A673 (cell line): ENCODE results near the gene ABRACL. TPM values are rescaled to one million over a fixed set of nuclear protein-coding genes. Genes with fewer than 3 reads are reported as not detected.

Experiments used
- Bru-seq: library from RNA; stranded (reverse); fragments of 400-500 nt; gene quantifications from one replicate; lab custom pipeline; 2021; lab: Mats Ljungman, UMichigan
- BruChase-seq, 2 experiments: library from RNA; stranded (reverse); fragments of 400-500 nt; gene quantifications; one replicate each; lab custom pipeline; 2021; lab: Mats Ljungman, UMichigan
- BruUV-seq: library from RNA; stranded (reverse); fragments of 400-500 nt; replicated peaks from 2 replicates; lab custom pipeline; 2021; lab: Mats Ljungman, UMichigan
- CTCF ChIA-PET: fragments of 300-600 bp; sonication (Branson Sonifier 250); formaldehyde crosslinking; loops from one replicate; lab custom pipeline; 2022; ENCODE audit warnings: antibody characterized with exemption; lab: Charles Lee
- POLR2A ChIA-PET: fragments of 300-600 bp; sonication (Branson Sonifier 250); formaldehyde crosslinking; loops from one replicate; lab custom pipeline; 2022; ENCODE audit warnings: antibody characterized with exemption; ENCODE audit not compliant: low non-redundant PET; lab: Charles Lee
- DNase-seq: peaks from one replicate; pipeline ENCODE4 v3.0.0-alpha.2; 2015; ENCODE audit warnings: low spot score
- H3K27ac ChIP-seq: fragments of 200-600 bp; sonication (generic); 2 replicates; pipeline ENCODE4 v1.5.1; 2016; ENCODE audit warnings: mixed run types, low read depth, mild to moderate bottlenecking, mixed read lengths, antibody characterized with exemption, low read length; ENCODE audit not compliant: poor library complexity, severe bottlenecking
- H3K27me3 ChIP-seq: fragments of 200-600 bp; sonication (generic); replicated peaks from 2 replicates; pipeline ENCODE4 v1.6.1; 2017; ENCODE audit warnings: mixed run types, low read depth, mild to moderate bottlenecking, mixed read lengths, antibody characterized with exemption, low read length; ENCODE audit not compliant: insufficient read depth, poor library complexity
- H3K36me3 ChIP-seq: fragments of 200-600 bp; sonication (generic); 2 replicates; pipeline ENCODE4 v1.6.1; 2016; ENCODE audit warnings: mixed run types, mild to moderate bottlenecking, mixed read lengths, antibody characterized with exemption, low read length; ENCODE audit not compliant: insufficient read depth, poor library complexity, severe bottlenecking
- H3K4me1 ChIP-seq: fragments of 200-600 bp; sonication (generic); 2 replicates; pipeline ENCODE4 v1.6.1; 2017; ENCODE audit warnings: mixed run types, mild to moderate bottlenecking, mixed read lengths, antibody characterized with exemption, low read length; ENCODE audit not compliant: insufficient read depth, poor library complexity, severe bottlenecking
- H3K4me3 ChIP-seq: fragments of 200-600 bp; sonication (generic); 2 replicates; pipeline ENCODE4 v1.5.1; 2016; ENCODE audit warnings: low read depth, mixed run types, mild to moderate bottlenecking, mixed read lengths, low read length; ENCODE audit not compliant: poor library complexity, severe bottlenecking
- H3K9me3 ChIP-seq: fragments of 200-600 bp; sonication (generic); 2 replicates; pipeline ENCODE4 v1.6.1; 2016; ENCODE audit warnings: mixed run types, low read depth, mild to moderate bottlenecking, mixed read lengths, antibody characterized with exemption, low read length; ENCODE audit not compliant: poor library complexity, severe bottlenecking
- CTCF ChIP-seq: fragments of 300-800, 200-600 bp; sonication (generic); conservative IDR thresholded peaks from 2 replicates; pipeline ENCODE4 v1.5.1; 2017; ENCODE audit warnings: low read depth, mild to moderate bottlenecking, antibody characterized with exemption, low read length, moderate library complexity, mixed read lengths
- EZH2 ChIP-seq: fragments of 200-600 bp; sonication (generic); IDR thresholded peaks from 2 replicates; pipeline ENCODE4 v1.6.1; 2017; ENCODE audit warnings: borderline replicate concordance, low read depth, mild to moderate bottlenecking, mixed read lengths, antibody characterized with exemption, low read length; ENCODE audit not compliant: poor library complexity, severe bottlenecking
- intact Hi-C: fragments of 100-400 bp; cut with micrococcal nuclease; formaldehyde crosslinking; loops from one replicate; pipeline ENCODE4 v1.10.0; 2022; ENCODE audit not compliant: unreplicated experiment
- long read RNA-seq: library from polyadenylated mRNA; stranded (forward); transcript quantifications from one replicate; pipeline ENCODE4 v2.0.0, GENCODE V29; 2022
- total RNA-seq: library from RNA; stranded (reverse); gene quantifications from 2 replicates; pipeline ENCODE4 v1.2.3, GENCODE V29; 2021

Gene ABRACL
- total RNA-seq (65.9 and 98.5 TPM in 2 replicates), Bru-seq, nascent RNA (percentile 80 among the genes with signal in this experiment), BruChase-seq, experiment 1, labeled RNA remaining after a 2-hour chase (percentile 65 among the genes with signal in this experiment), BruChase-seq, experiment 2, labeled RNA remaining after a 6-hour chase (percentile 75 among the genes with signal in this experiment)
- long read RNA-seq, transcript ABRACL-201 (3 exons, 845 nt): major isoform, 71 of 80 reads
- long read RNA-seq, partial matches to known transcripts: 2 of 80 reads
- long read RNA-seq, other reads (novel, unspliced or antisense): 7 of 80 reads

- CTCF ChIA-PET: no interaction called here
- intact Hi-C loops: no loop called here
- BruUV-seq: no TSS peak
These were observed at the start of gene ABRACL for GRCh38 chr6:139028658-139029469. Gene ABRACL, plus strand, starts transcription at chr6:139028745. Its CDS starts 5,416 bp downstream, at chr6:139034161.

GRCh38 chr6:138979365-138979764 is 49.2 kb upstream of the ABRACL start:
- Histone ChIP-seq H3K4me1 (peaks cover 11% of the 10 kb centered on the region), H3K4me3 (no peak overlapping the region), H3K27me3 (no peaks in the 10 kb centered on the region), H3K27ac (no peak overlapping the region), H3K9me3 (no peaks in the 10 kb centered on the region), H3K36me3 (no peaks in the 10 kb centered on the region)
- POLR2A ChIA-PET: no interaction called here
- CTCF ChIA-PET: no interaction called here
- no peak for DNase-seq
- no peak for TF ChIP-seq CTCF
- TF ChIP-seq EZH2: no peak
- intact Hi-C loops: no loop called here
- no TSS peak for BruUV-seq

More at GRCh38 chr6:139028658-139029469, at the start of gene ABRACL:
- H3K9me3 ChIP-seq: no peaks in the 10 kb centered on the region
- peak; percentile 86 for DNase-seq
- H3K27ac ChIP-seq: peak within 1 kb of the TSS; percentile 81
- no peaks in the 10 kb centered on the region for H3K36me3 ChIP-seq
- POLR2A ChIA-PET: no interaction called here
- peak within 1 kb of the TSS; percentile 77 for H3K4me3 ChIP-seq
- TF ChIP-seq EZH2: no peak
- no peak for TF ChIP-seq CTCF
- no peaks in the 10 kb centered on the region for H3K27me3 ChIP-seq
- H3K4me1 ChIP-seq: peaks cover 19% of the 10 kb centered on the region

- H3K36me3 ChIP-seq: no peaks in the 10 kb centered on the region
- H3K27ac ChIP-seq: no peak overlapping the region
- peaks cover 12% of the 10 kb centered on the region for H3K4me1 ChIP-seq
- no peak overlapping the region for H3K4me3 ChIP-seq
- H3K27me3 ChIP-seq: no peaks in the 10 kb centered on the region
- intact Hi-C loops: loop anchor here (10.0 kb wide), 1 partner anchor 385 kb away; no protein-coding TSS in a partner anchor
- TF ChIP-seq EZH2: no peak
- TF ChIP-seq CTCF: no peak
- POLR2A ChIA-PET: no interaction called here
- H3K9me3 ChIP-seq: no peaks in the 10 kb centered on the region
- BruUV-seq: no TSS peak
- CTCF ChIA-PET: no interaction called here
- DNase-seq: no peak
These were observed 48.5 kb upstream of the ABRACL start for GRCh38 chr6:138979813-138980668.
